ENCODE results near the gene BRI3. TPM values are rescaled to one million over a fixed set of nuclear protein-coding genes. Genes with fewer than 3 reads are reported as not detected.

Gene BRI3
- total and polyA plus RNA-seq, 2 of the 8 experiments (the other 6 are each of a cell fraction or from before 2014, with no cell fraction given), result 77.5 to 93.4 TPM

DNA sequence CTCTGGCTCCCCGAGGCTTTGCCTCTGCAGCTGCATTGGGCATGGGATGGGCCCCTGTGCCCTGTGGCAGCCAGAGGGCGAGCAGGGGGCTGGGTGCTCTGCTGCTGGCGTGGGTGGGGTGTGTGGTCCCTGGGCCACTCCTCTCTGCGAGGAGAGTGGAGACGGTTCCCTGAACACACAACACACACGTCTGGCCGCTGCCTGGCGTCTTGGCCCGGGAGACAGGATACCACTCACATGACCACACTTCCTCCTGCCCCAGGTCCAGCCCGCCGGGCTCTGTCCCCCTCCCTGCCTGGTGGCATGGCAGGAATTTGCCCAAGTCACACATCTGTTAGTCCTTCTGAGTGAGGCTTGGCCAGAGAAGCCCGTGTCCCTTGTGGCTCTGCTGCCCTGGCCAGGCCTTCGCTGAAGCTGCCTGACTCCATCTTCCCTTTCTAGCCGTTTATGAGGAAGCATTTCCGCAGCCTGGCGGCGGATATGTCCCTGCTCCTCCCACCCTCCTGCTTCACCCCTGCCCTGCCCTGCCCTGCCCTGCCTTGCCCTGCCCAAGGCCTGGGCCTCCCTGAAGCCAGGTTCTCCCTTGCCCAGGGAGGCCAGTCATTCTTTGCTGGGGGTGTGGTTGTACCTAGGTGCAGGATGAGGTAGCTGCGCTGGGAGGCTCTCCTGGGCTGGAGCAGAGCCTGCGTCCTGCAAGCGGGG, 3.0 kb downstream of the BRI3 start (continued):
- TF ChIP-seq CTBP2 (IDR thresholded peaks at IDR 0.05; ENCODE audit: borderline replicate concordance, insufficient read depth, insufficient read length, low read length) (no peak), YY1 (IDR thresholded peaks at IDR 0.05; ENCODE audit: low read depth, low read length) (no peak)
